Endothelial cell of umbilical vein (primary cell): ENCODE data around the gene TBATA. TPM values are rescaled to one million over a fixed set of nuclear protein-coding genes. Genes with fewer than 3 reads are reported as not detected.

Source experiments
- BruUV-seq: library from RNA; stranded (reverse); fragments of 400-500 nt; replicated peaks from 2 replicates; lab custom pipeline; 2021; lab: Mats Ljungman, UMichigan
- CTCF ChIA-PET: fragments of 300-600, 350-600 bp; sonication (Branson Sonifier 250); formaldehyde crosslinking; loops from one replicate; lab custom pipeline; 2021; ENCODE audit warnings: antibody characterized with exemption, inconsistent platforms; lab: Charles Lee
- POLR2A ChIA-PET: fragments of 300-600, 350-600 bp; sonication (Branson Sonifier 250); formaldehyde crosslinking; loops from one replicate; lab custom pipeline; 2021; ENCODE audit warnings: antibody characterized with exemption, inconsistent platforms; lab: Charles Lee
- DNase-seq: peaks from one replicate; pipeline ENCODE4 v3.0.0-alpha.2; 2011; ENCODE audit warnings: low read depth, low spot score
- FAIRE-seq: peaks from 2 replicates; lab custom pipeline; 2011; peaks lifted over from hg19 to GRCh38; lab: Jason Lieb, UNC
- H2AFZ ChIP-seq: 2 replicates; pipeline ENCODE4 v1.6.0; 2012; ENCODE audit warnings: low read depth, low read length, control low read depth, inconsistent platforms
- H3K27ac ChIP-seq: 2 replicates; pipeline ENCODE4 v1.5.1; 2011; ENCODE audit warnings: low read depth, mild to moderate bottlenecking, control low read depth, low read length, moderate library complexity; ENCODE audit not compliant: insufficient read depth
- H3K27me3 ChIP-seq, 2 experiments: 2 replicates each; pipeline versions ENCODE4 v1.6.0 to v1.6.1; 2011; ENCODE audit warnings: low read length in 2 of 2, mixed read lengths in 1 of 2; ENCODE audit not compliant: control insufficient read depth in 2 of 2, insufficient read depth in 2 of 2
- H3K36me3 ChIP-seq, 2 experiments: 2 replicates in 1 of 2; 3 replicates in 1 of 2; pipeline ENCODE4 v1.5.1; 2011; ENCODE audit warnings: low read length in 2 of 2, mild to moderate bottlenecking in 1 of 2, moderate library complexity in 1 of 2; ENCODE audit not compliant: control insufficient read depth in 2 of 2, insufficient read depth in 2 of 2; ENCODE audit errors: extremely low read depth in 1 of 2
- H3K4me1 ChIP-seq: 3 replicates; pipeline ENCODE4 v1.5.1; 2011; ENCODE audit warnings: mild to moderate bottlenecking, low read length; ENCODE audit not compliant: control insufficient read depth, insufficient read depth; ENCODE audit errors: extremely low read depth
- H3K4me2 ChIP-seq: 2 replicates; pipeline ENCODE4 v1.6.1; 2011; ENCODE audit warnings: low read length, control low read depth, mixed read lengths; ENCODE audit not compliant: insufficient read depth
- H3K4me3 ChIP-seq, 3 experiments: fragments of 200-600 bp in 1 of 3; sonication (generic), shearing (Covaris generic) in 1 of 3; replicated peaks in 1 of 3; 2 replicates each; pipeline ENCODE4 v1.5.1; 2011 to 2016; ENCODE audit warnings: control low read depth in 3 of 3, low read length in 3 of 3, mild to moderate bottlenecking in 2 of 3, inconsistent platforms in 1 of 3, low read depth in 1 of 3, moderate library complexity in 1 of 3; ENCODE audit not compliant: insufficient read depth in 1 of 3
- H3K79me2 ChIP-seq: 2 replicates; pipeline ENCODE4 v1.6.0; 2012; ENCODE audit warnings: low read length, inconsistent platforms; ENCODE audit not compliant: control insufficient read depth, insufficient read depth
- H3K9ac ChIP-seq: replicated peaks from 2 replicates; pipeline ENCODE3; 2011; ENCODE audit warnings: low read length, control low read depth; ENCODE audit not compliant: insufficient read depth; ENCODE audit errors: extremely low read depth
- H3K9me1 ChIP-seq: replicated peaks from 3 replicates; pipeline ENCODE4 v1.6.0; 2011; ENCODE audit warnings: mild to moderate bottlenecking, low read length; ENCODE audit not compliant: control insufficient read depth, insufficient read depth; ENCODE audit errors: extremely low read depth
- H3K9me3 ChIP-seq: replicated peaks from 2 replicates; pipeline ENCODE4 v1.5.1; 2012; ENCODE audit warnings: low read length, inconsistent platforms; ENCODE audit not compliant: control insufficient read depth, insufficient read depth
- H4K20me1 ChIP-seq: replicated peaks from 2 replicates; pipeline ENCODE3; 2011; ENCODE audit warnings: mild to moderate bottlenecking, low read length; ENCODE audit not compliant: control insufficient read depth, insufficient read depth; ENCODE audit errors: extremely low read depth
- CTCF ChIP-seq, 2 donors: IDR thresholded peaks; 1 replicate in 1 of 2; 2 replicates in 1 of 2; pipeline ENCODE4 v1.5.1; 2011; ENCODE audit warnings: low read length in 2 of 2, mild to moderate bottlenecking in 2 of 2, moderate library complexity in 2 of 2, control low read depth in 1 of 2, inconsistent platforms in 1 of 2, low read depth in 1 of 2; ENCODE audit not compliant: insufficient read depth in 1 of 2; ENCODE audit errors: extremely low read depth in 1 of 2
- EZH2 ChIP-seq: IDR thresholded peaks from 2 replicates; pipeline ENCODE4 v1.6.1; 2012; ENCODE audit warnings: borderline replicate concordance, low read depth, mild to moderate bottlenecking, moderate library complexity, low read length, inconsistent platforms; ENCODE audit not compliant: severe bottlenecking
- FOS ChIP-seq: IDR thresholded peaks from 2 replicates; pipeline ENCODE4 v1.6.1; 2011; ENCODE audit warnings: mild to moderate bottlenecking, low read length, moderate library complexity, borderline replicate concordance; ENCODE audit not compliant: insufficient read depth
- GATA2 ChIP-seq: IDR thresholded peaks from 2 replicates; pipeline ENCODE4 v1.7.0; 2011; ENCODE audit warnings: low read depth, mild to moderate bottlenecking, moderate library complexity, mixed read lengths, low read length; ENCODE audit not compliant: insufficient read length, insufficient read depth
- JUN ChIP-seq: IDR thresholded peaks from 2 replicates; pipeline ENCODE4 v1.6.1; 2011; ENCODE audit warnings: borderline replicate concordance, low read depth; ENCODE audit not compliant: insufficient read length, insufficient read depth
- MAX ChIP-seq: IDR thresholded peaks from 2 replicates; pipeline ENCODE4 v1.6.1; 2011; ENCODE audit not compliant: insufficient read depth, insufficient read length
- MYC ChIP-seq: IDR thresholded peaks from one replicate; pipeline ENCODE4 v1.6.1; 2011; ENCODE audit warnings: mild to moderate bottlenecking, low read depth, low read length
- POLR2A ChIP-seq: IDR thresholded peaks from 2 replicates; pipeline ENCODE4 v1.6.1; 2012; ENCODE audit warnings: low read depth, mild to moderate bottlenecking, control low read depth, low read length
- POLR2AphosphoS5 ChIP-seq: IDR thresholded peaks from 2 replicates; pipeline ENCODE4 v1.6.1; 2012; ENCODE audit warnings: low read depth, mild to moderate bottlenecking, control low read depth, low read length, moderate library complexity; ENCODE audit not compliant: insufficient read depth
- dilution Hi-C: fragments of 300-500 bp; cut with MboI; formaldehyde crosslinking; loops from one replicate; pipeline ENCODE4 v1.15.0; 2019; ENCODE audit warnings: low sequenced_read_pairs; ENCODE audit not compliant: extremely low pct_ligation_motif_present
- intact Hi-C: fragments of 100-400 bp; cut with micrococcal nuclease; formaldehyde crosslinking; loops from one replicate; pipeline ENCODE4 v1.10.0; 2022
- polyA plus RNA-seq, 4 experiments: library from polyadenylated mRNA; depleted of rRNA in 3 of 4; stranded (reverse) in 3 of 4; unstranded in 1 of 4; fragments of >200 nt; gene quantifications; 2 replicates each; pipeline versions ENCODE4 v1.2.1 to v1.2.3, GENCODE V29; 2011 to 2012; ENCODE audit warnings: missing spikeins in 1 of 4
- total RNA-seq: library from RNA; stranded (reverse); gene quantifications from 2 replicates; pipeline ENCODE4 v1.2.3, GENCODE V29; 2021

TBATA gene
- total and polyA plus RNA-seq, 2 donors (not counting 3 experiments of a cell fraction or from before 2014, with no cell fraction given), result not detected

GRCh38 chr10:70774810-70775678 is 10.1 kb downstream of the TBATA start:
- intact Hi-C loops (no loop called here), dilution Hi-C loops (no loop called here)
- DNase-seq (no peak), FAIRE-seq (no peak)
- ChIA-PET POLR2A (no interaction called here), CTCF (interaction anchor here (1.0 to 1.6 kb wide), 2 partner anchors 15 to 16 kb away, joined by 3 read pairs; no protein-coding TSS in a partner anchor)
- Histone ChIP-seq H3K4me1 (no peaks in the 10 kb centered on the region), H3K9ac (no peak overlapping the region), H3K79me2 (no peaks in the 10 kb centered on the region), H3K9me3 (no peaks in the 10 kb centered on the region), H3K27me3 (peaks cover 2 to 3% of the 10 kb centered on the region in 2 experiments), H3K4me3 (no peak overlapping the region), H4K20me1 (no peaks in the 10 kb centered on the region), H3K27ac (no peak overlapping the region), H3K36me3 (no peaks in the 10 kb centered on the region), H3K4me2 (no peak overlapping the region), H3K9me1 (no peaks in the 10 kb centered on the region), H2AFZ (no peak overlapping the region)
- BruUV-seq, result no TSS peak
- no peak for TF ChIP-seq POLR2A
- no peak for TF ChIP-seq JUN
- TF ChIP-seq MAX, result no peak
- TF ChIP-seq MYC, result no peak
- TF ChIP-seq POLR2AphosphoS5, result no peak
- TF ChIP-seq FOS, result no peak
- TF ChIP-seq CTCF (IDR thresholded peaks at IDR 0.05; ENCODE audit: extremely low read depth in 1 of 2, insufficient read depth in 1 of 2, low read depth in 1 of 2, low read length in 2 of 2), result no peak
- TF ChIP-seq GATA2, result no peak
- TF ChIP-seq EZH2, result no peak
